HG03439 (cell line): ENCODE measurements around the gene NOS1.
"Not testable (repeated sequence)": the region's sequence is repeated elsewhere in the genome, so short reads cannot be mapped to it uniquely, and the experiment has no call there.

Experiments used
- ATAC-seq: cut with Tn5 transposase; IDR thresholded peaks from one replicate; pipeline ENCODE4 v1.9.1; 2021; ENCODE audit warnings: mild to moderate bottlenecking, moderate library complexity; ENCODE audit not compliant: unreplicated experiment

Gene NOS1

DNA sequence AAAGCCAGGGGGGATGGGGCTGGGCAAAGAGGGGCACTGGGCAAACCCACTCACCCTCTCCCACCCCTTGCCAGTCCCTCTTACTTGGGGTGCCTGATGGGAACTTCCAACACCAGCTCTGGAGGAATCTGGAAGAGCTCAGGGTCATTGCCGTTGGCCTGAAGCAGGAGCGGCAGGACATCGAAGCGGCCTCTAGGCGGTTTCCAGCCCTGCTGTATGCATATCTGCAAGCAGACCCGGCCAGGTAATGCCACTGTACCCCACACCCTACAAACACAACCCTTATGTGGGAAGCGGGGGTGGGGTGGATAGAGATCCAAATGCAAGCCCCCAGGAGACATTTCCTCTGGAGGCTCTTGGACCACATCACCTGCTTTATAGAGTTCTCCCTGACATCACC, 83.6 kb downstream of the NOS1 start:
- no peak for ATAC-seq

DNA sequence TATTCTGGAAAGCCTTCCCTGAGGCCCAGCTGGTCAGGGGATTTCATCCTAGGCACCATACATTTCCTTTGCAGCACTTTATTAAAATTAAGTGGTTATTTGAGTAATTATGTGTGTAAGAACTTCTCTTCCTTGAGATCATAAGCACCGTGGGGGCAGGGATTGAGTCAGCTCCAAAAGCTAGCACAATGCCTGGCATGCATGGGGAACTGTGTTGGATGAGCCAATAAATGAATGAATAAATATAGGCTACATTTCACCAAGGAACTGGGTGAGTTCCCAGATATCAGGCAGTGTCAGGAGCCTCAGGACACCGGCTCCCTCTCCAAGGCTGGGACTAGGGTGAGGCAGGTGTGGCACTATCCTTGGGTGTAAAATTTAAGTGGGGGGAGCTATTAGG, 88.3 kb downstream of the NOS1 start:
- ATAC-seq = no peak

DNA sequence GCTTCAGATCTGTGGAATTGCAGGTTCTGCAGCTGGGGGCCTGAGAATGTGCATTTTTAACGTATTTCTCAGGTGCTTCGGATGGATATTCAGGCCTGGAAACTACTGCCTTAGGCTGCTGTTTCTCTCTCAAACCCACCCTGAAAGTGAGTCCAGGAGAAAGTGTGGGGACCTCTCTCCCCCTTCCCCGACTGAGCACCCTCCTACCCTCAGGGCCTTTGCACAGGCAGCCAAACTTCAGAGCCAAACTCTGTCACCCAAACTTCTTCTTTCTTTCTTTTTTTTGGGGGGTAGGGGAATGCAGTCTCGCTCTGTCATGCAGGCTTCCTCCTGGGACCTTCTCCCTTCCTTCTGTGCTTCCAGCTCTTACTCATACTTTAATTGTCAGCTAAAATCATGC, 88.7 kb downstream of the NOS1 start:
- no peak for ATAC-seq

DNA sequence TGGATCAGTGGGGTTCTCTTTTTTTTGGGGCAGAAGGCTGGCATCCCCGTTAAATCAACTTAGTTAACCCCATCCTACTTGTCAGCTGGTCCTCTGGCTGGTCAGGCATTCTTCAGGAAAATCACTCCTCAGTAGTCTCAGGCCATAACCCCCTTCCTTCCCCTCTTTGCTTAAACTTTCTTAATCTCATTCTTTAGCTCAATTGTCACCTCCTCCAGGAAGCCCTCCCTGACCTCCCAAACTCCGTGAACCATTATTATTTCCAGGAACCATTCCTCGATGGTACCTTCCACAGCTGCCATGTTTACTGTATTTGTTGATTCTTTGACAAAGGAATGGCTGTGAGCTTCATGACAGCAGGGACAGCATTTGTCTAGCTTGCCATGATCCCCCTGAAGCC, 98.7 kb downstream of the NOS1 start:
- no peak for ATAC-seq

DNA sequence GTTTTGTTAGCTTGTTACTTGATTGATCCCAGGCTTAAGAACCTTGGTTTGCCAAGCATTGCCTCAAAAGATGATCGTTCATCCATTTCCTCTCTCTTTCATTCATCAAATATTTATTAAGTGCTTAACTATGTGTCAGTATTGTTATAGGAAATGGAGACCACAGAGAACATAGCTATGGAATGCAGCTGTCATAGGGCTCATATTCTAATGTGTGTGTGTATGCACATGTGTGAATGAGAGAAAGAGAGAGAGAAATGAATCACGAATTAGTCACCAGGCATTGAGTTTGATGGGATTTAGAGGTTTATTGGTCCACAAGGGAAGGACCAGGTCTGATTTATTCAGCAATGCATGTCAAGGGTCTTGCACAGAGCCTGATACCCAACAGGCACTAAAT, 100.2 kb downstream of the NOS1 start:
- ATAC-seq = no peak

DNA sequence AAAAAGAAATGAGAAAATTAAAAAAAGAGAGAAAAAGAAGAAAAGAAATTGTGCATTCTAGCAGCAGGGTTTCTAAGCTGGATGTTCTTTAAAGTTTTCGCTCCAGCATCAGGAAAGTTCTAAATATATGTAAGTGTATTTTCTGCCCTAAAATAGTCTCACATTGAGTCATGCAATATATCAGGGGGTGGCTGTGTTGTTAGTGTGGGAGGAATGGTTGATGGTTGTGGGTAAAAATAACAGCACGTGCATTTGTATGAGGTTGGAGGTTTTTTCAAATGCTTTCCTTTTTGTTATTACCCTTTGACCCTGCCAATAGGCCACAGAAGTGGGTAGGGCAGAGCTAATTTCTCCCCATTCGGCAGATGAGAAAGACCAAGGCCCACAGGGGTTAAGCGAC, 106.0 kb downstream of the NOS1 start:
- no peak for ATAC-seq

DNA sequence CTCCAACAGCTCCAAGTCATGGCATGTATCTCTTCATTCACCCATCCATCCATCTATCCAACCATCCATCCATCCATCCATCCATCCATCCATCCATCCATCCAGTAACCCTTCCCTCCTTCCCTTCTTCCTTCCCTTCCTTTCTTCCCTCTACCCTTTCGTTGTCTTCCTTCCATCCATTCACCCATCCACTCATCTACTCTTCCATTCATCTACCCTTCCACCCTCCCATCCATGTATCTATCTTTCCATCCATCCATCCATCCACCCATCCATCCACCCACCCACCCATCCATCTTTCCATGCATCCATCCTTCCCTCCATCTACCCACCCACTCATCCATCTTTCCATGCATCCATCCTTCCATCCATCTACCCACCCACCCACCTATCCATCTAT, 117.9 kb downstream of the NOS1 start:
- no peak for ATAC-seq

DNA sequence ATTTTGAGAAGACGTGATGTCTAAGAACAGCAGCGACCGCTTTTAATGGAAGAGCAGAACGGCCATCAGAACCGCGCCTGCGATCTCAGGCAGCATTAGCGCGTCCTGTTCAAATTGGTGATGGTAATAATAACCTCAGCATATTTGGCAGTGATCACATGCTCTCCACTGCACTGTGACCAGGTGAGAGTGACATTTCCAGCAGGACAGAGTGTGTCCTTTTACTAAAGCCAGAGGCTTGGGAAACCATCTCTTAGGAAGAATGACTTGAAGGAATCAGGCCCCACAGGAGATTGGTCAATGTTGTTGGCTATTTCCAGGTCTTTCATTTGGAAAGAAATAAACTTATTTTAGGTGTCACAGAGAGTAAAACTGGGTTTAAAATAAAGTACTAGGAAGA, 119.7 kb downstream of the NOS1 start:
- no peak for ATAC-seq

DNA sequence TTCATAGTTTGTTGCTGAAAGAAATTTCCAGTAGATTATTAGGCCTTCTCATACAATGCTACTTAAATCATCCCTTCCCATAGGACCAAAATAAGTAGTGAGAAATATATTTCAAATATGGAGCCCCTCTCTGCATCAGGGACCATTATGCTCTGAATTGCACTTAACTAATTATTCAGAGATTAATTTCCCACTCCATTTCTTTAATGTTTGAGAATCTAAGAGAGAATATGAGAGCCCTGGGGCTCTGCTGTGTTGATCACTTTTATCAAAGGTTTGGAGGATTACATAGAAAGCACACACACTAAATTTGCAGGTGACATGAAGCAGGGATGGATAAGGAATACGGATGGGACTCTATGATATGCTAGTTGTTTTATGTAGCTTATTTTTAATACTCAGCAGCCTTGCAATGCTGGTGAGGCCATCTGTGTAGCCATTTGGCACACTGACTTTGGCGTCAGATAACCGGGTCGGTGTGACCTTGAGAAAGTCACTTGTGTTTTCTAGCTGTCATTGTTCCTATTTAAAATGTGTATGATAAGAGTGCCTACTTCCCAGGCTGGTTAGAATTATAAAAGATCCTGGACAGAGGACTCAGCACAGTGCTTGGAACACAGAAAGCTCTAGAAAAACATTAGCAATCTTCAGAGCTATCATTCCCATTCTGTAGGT, 121.2 kb downstream of the NOS1 start:
- ATAC-seq = no peak

DNA sequence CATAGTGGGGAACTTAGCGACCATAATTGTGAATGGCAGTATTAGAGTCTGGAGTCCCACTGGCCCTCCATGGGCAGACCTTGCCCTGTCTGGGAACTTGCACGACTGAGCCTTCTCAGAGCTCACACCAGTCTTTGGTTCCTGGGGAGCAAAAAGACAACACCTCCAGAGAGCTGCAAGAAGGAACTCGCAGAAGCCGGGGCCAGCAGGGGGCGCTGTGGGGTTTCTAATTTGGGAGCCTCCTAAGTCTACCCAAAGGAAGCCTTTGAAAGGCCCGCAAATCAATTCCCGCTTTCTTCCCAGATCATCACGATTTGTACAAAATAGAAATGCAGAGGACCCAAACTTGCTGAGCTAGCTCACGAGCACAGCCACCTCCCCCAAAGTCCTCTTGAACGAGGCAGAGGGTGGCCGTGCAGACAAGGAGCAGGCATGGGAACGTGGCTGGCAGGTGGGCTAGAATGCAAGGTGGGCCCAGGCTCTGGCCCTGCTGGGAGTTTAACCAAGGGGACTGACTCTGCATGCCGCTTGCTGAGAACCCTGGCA, 124.9 kb downstream of the NOS1 start:
- ATAC-seq = peak; percentile 64

DNA sequence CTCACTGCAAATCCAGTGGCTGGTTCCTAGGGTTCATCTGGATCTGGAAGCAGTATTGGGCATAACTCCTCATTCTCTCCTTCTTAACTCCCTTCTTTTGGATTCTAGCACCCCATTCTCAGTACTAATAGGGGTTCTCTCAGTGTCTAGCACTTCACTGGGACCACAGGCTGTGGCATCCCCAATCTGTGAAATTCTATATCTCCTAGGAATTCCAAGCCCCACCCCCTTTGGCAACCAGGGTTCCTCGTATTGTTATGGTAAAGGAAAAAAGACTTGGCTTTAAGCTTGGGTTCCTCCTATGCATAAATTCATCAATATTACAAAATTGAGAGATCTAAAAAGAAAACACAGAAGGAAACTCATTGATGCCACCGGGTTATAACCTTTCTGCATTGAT, 126.2 kb downstream of the NOS1 start:
- ATAC-seq = no peak

DNA sequence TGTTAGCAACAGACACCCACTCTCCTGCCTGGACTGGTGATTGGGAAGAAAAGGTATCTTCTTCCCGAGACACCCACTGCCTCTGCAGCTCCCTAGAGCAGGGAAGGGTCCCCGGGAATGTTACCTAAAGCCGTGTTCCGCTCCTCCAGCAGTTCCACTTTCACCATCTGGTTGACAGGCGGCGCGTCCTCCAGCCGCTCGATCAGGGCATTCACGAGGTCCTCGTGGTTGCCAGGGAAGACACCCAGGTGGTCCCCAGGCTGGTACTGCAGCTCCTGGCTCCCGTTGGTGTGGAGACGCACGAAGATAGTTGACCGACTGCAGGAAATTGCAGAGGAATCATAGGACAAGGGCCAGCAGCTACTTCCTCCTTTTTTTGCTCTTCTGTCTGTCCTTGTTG, 127.0 kb downstream of the NOS1 start:
- ATAC-seq = no peak

DNA sequence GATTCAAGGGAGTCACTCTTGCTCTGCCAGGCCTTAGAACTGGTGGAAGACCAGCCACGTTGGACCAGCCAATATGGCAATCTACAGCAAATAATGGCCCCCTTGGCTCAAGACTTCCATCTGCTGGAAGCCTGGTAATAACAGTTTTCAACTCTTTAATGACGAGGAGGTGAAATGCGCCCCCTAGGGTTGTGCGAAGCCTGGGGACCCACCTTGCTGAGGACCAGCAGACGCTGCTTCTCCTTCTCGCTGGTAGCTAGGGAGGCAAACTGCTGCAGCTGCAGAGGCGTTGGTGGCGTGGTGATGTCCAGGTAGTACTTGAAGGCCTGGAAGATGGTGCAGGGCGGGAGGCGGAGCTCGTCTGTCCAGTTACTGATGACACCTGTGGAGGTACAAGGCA, 129.7 kb downstream of the NOS1 start:
- no peak for ATAC-seq

DNA sequence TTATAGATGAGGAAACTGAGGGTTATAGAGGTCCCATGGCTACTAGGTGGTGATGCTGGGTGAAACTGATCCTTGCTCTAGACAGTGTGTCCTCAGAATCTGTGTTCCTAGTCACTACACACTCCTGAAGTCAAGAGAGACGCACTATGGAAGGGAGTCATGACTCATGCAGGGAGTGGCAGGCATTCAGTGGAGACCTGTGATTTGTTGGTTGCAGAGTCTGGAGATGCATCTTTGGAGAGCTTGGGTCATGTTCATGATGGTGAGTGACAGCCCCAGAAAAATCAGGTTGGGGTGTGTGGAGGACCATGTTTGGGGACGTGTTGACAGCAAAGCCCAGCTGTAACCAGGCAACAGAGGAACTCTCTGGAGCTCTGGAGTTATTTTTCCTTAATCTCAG, 133.2 kb downstream of the NOS1 start:
- ATAC-seq = no peak

DNA sequence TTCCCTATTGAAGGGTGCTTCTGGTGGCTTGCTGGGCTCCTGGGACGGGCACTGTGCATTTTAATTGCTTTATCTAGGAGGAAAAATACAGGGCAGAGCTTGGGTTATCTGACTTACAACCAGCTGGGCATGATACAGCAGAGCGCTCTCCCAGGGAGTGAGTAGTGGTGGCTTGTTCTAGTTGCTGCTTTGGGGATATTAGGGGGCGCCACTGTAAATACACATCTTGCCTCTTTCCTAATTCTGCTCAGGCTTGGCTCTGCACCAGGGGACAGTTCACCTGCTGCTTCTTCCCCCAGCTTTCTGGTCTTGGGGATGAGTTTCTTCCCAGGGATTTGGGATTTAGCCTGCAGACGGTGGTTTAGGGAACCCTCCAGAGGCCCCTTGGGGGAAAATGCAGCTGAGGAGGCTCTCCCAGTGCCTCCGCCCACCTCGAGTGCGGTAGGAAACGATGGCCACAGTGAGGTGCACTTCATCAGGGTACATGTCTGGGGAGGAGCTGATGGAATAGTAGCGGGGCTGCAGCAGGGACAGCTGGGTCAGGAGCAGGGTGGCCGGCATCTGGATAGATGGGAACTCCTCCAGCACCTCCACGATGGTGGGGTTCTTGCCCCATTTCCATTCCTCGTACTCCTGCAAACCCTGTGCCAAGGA, 134.3 kb downstream of the NOS1 start:
- no peak for ATAC-seq

DNA sequence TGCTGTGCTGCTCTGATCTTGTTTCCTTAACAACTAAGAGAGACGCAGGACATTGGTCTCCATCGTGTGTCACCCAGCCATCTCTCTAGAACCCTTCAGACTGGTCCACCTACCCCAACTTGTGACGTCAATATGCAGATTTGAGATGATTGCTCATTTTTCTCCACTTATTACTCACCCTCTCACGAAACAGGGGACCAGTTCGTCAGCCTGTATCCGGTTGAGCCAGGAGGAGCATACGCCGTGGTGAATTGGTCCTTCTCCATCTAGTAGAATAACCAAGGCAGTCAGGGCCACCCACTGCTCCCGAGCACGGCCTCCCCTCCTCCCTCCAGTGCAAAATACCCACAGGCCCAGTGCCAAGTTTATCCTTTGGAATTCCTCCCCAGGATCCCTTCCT, 134.9 kb downstream of the NOS1 start:
- no peak for ATAC-seq

DNA sequence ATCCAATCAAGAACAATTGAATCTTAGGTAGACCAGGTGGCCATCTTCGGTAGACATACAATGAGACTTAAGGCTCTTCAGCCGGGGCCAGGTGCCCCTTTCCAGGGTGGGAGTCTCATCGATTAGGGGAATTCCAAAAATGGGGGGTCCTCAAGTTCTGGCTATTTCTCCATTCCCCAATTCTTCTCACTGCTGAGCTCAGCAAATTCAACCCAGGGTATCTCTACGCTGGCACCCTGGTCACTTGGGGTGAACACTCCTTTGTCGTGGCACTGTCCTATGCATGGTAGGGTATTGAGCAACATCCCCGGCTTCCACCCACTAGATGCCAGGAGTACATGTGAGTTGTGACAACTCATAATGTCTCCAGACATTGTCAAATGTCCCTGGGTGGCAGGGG, 136.2 kb downstream of the NOS1 start:
- no peak for ATAC-seq

DNA sequence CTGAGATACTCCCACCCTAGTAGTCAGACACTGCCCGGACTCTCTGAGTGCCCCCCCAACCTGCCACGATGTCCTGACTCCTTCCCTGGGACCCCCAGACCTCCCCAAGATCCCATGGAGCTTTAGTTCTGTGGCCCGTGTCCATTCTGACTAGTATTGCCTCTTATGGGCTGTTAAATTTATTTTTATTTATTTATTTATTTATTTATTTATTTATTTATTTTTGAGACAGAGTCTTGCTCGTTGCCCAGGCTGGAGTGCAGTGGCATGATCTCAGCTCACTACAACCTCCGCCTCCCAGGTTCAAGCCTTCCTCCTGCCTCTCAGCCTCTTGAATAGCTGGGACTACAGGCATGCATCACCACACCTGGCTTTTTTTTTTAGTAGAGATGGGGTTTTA, 140.5 kb downstream of the NOS1 start:
- ATAC-seq = not testable (repeated sequence)

DNA sequence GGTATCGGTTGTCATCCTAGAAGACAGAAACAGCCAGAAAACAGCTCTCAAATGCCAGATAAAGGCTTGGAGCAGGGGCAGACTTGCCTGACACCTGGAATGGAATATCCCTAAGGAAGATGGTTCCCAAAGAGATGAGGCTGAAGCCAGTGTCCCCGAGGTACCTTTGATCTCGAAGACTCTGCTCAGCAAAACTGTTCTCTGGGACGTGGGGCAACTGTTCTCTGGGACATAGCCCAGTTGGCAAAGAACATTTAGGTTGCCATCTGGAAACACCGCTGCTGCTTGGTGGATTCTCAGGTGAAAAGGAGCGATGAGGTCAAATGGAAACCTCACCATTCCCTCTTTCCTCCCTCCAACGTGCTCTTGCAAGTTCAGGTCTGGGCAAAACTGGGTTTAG, 143.3 kb downstream of the NOS1 start:
- no peak for ATAC-seq

DNA sequence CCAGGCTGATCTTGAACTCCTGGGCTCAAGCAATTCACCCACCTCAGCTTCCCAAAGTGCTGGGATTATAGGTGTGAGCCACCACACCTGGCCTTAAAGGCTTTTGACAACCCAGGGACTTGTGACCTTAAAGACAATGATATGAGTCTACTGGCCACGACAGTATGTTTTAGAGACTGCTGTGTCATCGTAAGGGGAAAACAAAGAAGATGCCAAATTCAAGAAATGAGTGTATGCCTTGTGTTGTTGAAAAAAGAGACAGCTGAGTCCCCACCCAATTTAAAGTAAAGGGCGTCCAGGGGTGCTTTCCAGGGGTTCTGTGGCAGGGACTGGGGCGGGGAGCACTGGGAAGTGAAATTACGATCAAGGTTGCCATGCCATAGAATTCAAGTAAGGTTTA, 144.7 kb downstream of the NOS1 start:
- ATAC-seq = no peak

DNA sequence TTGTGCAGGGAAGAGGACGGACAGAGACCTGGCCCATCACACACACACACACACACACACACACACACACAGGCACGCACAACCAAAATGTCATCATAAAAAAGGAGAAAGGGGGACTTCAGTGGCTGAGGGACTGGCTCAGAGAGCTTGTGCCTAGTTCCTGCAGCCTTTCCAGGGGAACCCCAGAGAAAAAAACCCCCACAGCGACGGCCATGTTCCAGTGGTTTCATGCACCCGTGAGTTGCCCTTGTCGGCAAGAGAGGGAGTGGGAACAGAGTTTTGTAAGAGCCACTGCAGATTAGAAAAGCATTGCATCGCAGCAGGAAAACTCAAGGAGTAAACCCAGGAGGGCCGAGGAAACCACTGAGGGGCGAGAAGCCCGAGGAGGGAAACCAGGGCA, 146.6 kb downstream of the NOS1 start:
- no peak for ATAC-seq

DNA sequence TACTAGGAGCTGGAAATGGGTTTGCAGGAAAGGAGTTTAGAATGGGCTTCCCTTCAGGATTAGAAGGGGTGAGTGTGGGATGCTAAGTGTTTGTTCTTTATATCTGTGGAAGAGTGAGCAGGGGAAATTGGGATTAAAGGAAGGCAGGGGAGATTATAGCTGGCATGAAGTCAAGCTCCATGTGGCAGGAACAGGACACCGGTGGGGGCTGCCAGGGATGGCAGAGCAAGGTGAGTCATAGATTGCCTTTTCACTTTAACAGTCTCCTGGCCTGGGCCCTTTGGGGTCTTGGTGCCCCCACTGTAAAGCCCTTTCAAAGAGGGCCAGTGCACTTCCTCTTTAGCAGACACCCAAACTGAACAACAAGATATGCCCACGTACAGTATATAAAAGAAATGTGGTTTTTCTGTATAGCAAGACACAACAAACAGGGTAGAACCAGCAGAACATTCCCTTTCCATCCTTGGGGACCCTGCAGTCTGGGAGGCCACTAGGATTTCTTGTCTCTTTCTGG, 148.1 kb downstream of the NOS1 start:
- no peak for ATAC-seq
